Thoracic aorta (tissue), 2 donors: ENCODE data around the gene CELF2. TPM values are rescaled to one million over a fixed set of nuclear protein-coding genes. Genes with fewer than 3 reads are reported as not detected.

Experiments
- ATAC-seq: fragments of 150-250 bp; one replicate; pipeline ENCODE4 v1.8.0; 2017; ENCODE audit warnings: low read depth; ENCODE audit not compliant: insufficient number of reproducible peaks, low FRiP score
- DNase-seq: peaks from one replicate; pipeline ENCODE4 v3.0.0-alpha.2; 2020; ENCODE audit warnings: low spot score
- H3K27ac ChIP-seq, 2 donors: fragments of 200-600 bp; sonication (generic); 1 replicate in 1 of 2; 2 replicates in 1 of 2; pipeline ENCODE4 v1.5.1; 2016; ENCODE audit warnings: mild to moderate bottlenecking in 2 of 2, moderate library complexity in 2 of 2
- H3K27me3 ChIP-seq: fragments of 200-600 bp; sonication (generic); replicated peaks from 2 replicates; pipeline ENCODE4 v1.6.0; 2016; ENCODE audit warnings: mild to moderate bottlenecking; ENCODE audit not compliant: insufficient read depth
- H3K36me3 ChIP-seq: fragments of 200-600 bp; sonication (generic); one replicate; pipeline ENCODE4 v1.5.1; 2016
- H3K4me1 ChIP-seq, 2 donors: fragments of 200-600 bp; sonication (generic); 1 replicate in 1 of 2; 2 replicates in 1 of 2; pipeline versions ENCODE4 v1.5.1 to v1.6.0; 2016; ENCODE audit warnings: low read depth in 2 of 2, mild to moderate bottlenecking in 1 of 2; ENCODE audit not compliant: control insufficient read depth in 1 of 2
- H3K4me3 ChIP-seq: fragments of 200-600 bp; sonication (generic); 2 replicates; pipeline ENCODE4 v1.5.1; 2016; ENCODE audit warnings: mild to moderate bottlenecking
- H3K9me3 ChIP-seq: fragments of 200-600 bp; sonication (generic); 2 replicates; pipeline ENCODE4 v1.5.1; 2016
- CTCF ChIP-seq: fragments of 200-600 bp; sonication (generic); IDR thresholded peaks from one replicate; pipeline ENCODE4 v1.5.1; 2019; ENCODE audit warnings: antibody characterized with exemption
- total RNA-seq, 2 donors: library from RNA; depleted of rRNA; stranded (reverse); fragments of >200 nt; gene quantifications; one replicate each; pipeline versions ENCODE4 v1.1.0 to v1.2.3, GENCODE V29; 2016

CELF2 gene
- total RNA-seq, 2 donors from 2014 or later = 69.0 to 73.5 TPM

DNA sequence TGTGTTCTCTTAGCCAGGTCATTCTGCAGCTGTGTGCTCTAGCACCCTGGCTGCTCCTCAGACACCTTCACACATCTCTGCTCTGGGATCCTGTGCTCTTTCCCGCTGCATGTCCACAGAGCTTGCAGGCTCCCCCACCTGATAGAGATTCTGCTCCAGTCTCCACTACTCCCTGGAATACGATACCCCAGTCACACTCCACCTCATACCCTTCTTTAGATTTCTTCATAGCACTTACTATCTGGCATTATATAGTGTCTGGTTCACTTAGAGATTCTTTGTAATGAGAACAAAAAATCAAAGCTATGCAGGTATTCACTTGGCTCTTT, 88.0 kb downstream of the CELF2 start:
- no peak for DNase-seq
- Histone ChIP-seq H3K27me3 (no peaks in the 10 kb centered on the region), H3K4me3 (no peak overlapping the region), H3K36me3 (no peaks in the 10 kb centered on the region), H3K9me3 (no peaks in the 10 kb centered on the region), H3K4me1 (no peaks in the 10 kb centered on the region), H3K27ac (no peak overlapping the region)
- ATAC-seq = no peak
- no peak for TF ChIP-seq CTCF

GRCh38 chr10:11106621-11107374, 89.1 kb downstream of the CELF2 start:
- Histone ChIP-seq H3K4me3 (no peak overlapping the region), H3K27me3 (no peaks in the 10 kb centered on the region), H3K27ac (no peak overlapping the region), H3K36me3 (no peaks in the 10 kb centered on the region), H3K4me1 (no peaks in the 10 kb centered on the region), H3K9me3 (no peaks in the 10 kb centered on the region)
- ATAC-seq (no peak), DNase-seq (no peak)
- no peak for TF ChIP-seq CTCF

- Histone ChIP-seq H3K9me3 (no peaks in the 10 kb centered on the region), H3K4me1 (no peaks in the 10 kb centered on the region), H3K27me3 (no peaks in the 10 kb centered on the region), H3K27ac (no peak overlapping the region), H3K4me3 (no peak overlapping the region), H3K36me3 (no peaks in the 10 kb centered on the region)
- TF ChIP-seq CTCF = no peak
- ATAC-seq (no peak), DNase-seq (no peak)
Measured at GRCh38 chr10:11107948-11108347, 90.3 kb downstream of the CELF2 start.

GRCh38 chr10:11108356-11108755, 90.7 kb downstream of the CELF2 start:
- peaks cover 0 to 2% of the 10 kb centered on the region in 2 donors for H3K4me1 ChIP-seq
- no peak for TF ChIP-seq CTCF
- no peak overlapping the region for H3K27ac ChIP-seq
- DNase-seq = no peak
- H3K9me3 ChIP-seq = no peaks in the 10 kb centered on the region
- H3K27me3 ChIP-seq = no peaks in the 10 kb centered on the region
- ATAC-seq = no peak
- no peaks in the 10 kb centered on the region for H3K36me3 ChIP-seq
- no peak overlapping the region for H3K4me3 ChIP-seq

DNA sequence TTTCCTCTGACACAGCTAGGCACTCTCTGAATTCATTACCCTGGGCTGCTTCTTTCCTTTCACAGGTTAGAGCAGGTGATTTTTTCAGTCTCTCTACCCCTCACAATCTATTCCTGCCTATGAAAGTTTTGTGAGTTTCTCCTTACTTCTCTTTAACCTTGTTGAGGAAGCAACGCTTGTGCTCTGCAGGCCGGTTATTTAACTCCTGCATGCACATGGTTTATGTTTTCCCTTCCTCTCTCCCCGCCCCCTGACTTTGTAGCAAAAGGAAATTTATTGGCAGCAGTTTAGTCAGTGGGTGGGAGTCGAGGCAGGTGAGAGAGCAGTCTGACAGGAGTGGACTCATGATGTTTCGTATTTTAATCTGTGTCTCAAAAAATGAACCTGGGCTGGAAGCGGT, 91.9 kb downstream of the CELF2 start:
- no peaks in the 10 kb centered on the region for H3K27me3 ChIP-seq
- no peak overlapping the region for H3K27ac ChIP-seq
- H3K36me3 ChIP-seq = no peaks in the 10 kb centered on the region
- H3K9me3 ChIP-seq = no peaks in the 10 kb centered on the region
- ATAC-seq (no peak), DNase-seq (no peak)
- no peak overlapping the region for H3K4me3 ChIP-seq
- peaks cover 0 to 7% of the 10 kb centered on the region in 2 donors for H3K4me1 ChIP-seq
- TF ChIP-seq CTCF = no peak
